HTERT RPE-1 (cell line): ENCODE data around the gene SEPTIN2.
"Not testable (repeated sequence)": the region's sequence is repeated elsewhere in the genome, so short reads cannot be mapped to it uniquely, and the experiment has no call there.

Experiments used
- in situ Hi-C: fragments of 300-500 bp; cut with MboI; formaldehyde crosslinking; loops from 4 replicates; pipeline ENCODE4 v1.14.3; 2020; ENCODE audit warnings: low sequenced_read_pairs

SEPTIN2 gene

DNA sequence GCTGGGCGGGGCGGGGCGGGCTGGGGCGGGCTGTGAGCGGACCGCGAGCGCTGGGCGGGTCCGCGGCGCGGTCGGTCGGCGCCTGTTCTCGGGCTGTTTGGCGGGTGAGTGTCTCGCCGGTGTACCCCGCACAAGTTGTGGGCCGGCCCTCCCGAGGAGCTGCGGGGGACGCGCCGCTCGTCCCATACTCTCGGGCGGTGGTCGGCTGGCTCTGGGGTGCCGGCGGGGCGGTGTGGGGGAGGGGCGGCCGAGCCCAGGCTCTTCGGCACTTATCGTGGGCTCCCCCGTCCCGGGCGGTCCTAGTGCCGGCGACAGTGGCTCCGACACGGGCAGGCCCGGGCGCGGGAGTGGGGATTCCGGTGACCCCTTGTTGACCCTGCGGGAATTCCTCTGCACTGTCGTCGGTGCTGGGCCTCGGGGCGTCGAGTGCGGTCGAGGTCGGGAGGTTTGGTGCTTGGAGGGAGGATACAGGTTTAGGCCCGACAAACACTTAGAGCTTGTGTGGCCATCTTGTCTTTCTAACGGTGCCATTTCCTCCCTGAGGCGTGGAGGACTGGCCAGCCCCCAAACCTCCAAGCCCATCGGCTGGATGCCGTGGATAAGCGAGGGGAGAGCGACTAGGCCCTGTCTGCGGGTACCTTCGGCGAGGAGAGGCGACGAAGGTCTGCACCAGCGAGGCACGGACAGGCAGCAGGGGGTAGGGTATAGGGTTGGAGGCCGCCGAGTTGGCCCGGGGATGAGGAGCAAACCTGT, at the start of gene SEPTIN2:
SEPTIN2 (plus strand) TSS at position 47 of the 753 bp plus-strand sequence. CDS start 8,308 bp downstream, outside the sequence.
- in situ Hi-C loops: no loop called here

DNA sequence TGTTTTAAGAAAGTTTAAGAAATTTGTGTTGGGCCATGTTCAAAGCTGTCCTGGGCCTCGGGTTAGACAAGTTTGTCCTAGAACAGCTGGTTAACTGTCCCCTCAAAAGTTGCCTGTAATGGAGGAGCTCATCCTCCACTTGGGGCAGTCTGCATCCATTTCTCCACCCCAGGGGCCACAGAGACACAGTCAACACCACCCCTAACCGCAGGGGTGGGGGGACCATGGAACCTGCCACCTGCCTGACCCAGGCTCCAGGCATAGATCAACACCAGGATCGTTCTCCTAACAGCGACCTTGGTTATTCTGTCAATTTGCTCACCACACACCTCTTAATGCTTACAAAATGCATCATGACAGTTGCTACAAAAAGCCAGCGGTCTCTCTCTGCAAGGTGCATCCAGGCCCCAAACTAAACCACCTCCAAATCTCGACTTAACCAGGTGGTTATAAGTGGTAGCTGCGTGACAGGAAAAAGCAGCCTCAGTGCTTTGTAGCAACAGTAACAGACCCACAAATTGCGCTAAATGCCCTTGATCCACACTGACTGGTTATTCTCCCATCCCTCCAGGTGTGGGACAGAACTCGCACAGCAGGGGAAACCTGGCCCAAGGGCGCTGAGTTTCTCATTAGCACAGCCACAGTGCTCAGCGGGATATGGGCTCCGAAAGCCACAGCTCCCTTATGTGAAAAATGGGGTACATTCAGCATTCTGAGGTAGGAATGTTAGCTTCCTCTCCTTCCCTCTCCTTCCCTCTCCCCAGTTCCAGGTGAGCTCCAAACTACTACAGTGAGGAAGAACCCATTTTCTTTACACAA, 48.3 kb upstream of the SEPTIN2 start:
- in situ Hi-C loops: no loop called here

DNA sequence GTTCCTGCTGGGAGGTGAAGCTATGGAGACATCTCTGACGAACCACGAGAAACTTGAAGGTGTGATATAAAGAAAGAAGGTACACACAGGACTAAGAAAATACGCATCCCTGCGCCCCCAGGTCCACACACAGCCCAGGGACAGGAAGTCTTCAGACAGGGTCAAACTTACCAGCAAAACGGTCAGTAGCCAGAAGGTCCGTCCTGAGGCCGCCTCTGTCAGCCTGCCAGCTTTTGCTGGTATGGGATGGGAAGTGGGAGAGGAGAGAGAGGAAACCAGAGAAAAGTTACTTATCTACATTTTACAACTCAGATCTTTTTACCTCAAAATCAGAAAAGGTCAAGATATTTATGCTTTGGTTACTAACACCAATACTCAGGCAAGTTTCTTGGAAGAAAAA, 47.4 kb upstream of the SEPTIN2 start:
- in situ Hi-C loops: no loop called here

DNA sequence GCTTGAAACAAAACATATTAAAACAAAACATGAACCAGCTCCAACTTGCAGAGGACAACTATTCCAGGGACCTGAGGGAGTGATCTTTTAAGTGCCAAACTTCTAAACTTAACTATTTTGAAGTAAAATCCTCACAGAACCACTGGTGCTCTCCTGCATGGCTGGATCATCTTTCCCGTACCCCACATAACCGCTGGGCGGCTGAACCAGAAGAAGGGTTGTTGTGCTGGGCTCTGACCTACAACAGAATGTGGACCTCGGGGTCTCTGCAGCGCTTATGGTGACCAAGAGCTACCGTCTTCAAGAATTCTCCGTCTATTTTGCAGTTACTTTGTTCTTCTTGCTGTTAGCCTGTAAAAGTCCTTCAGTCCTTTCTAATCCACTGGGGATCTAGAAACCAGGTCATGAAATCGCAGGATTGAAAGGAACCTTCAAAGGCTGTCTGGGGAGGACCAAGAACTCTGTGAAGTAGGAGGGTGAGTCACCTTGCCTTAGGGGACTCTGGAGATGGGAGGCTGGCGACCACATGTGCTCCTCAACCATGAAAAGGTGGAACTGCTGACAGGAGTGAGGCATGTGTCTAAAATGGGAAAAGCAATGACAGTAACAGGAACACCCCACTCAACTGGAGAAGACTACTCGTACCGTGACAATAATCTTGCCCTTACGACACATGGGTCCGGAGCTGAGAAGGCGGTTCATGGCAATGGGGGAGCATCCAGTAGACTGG, 46.8 kb upstream of the SEPTIN2 start:
- in situ Hi-C loops: no loop called here

DNA sequence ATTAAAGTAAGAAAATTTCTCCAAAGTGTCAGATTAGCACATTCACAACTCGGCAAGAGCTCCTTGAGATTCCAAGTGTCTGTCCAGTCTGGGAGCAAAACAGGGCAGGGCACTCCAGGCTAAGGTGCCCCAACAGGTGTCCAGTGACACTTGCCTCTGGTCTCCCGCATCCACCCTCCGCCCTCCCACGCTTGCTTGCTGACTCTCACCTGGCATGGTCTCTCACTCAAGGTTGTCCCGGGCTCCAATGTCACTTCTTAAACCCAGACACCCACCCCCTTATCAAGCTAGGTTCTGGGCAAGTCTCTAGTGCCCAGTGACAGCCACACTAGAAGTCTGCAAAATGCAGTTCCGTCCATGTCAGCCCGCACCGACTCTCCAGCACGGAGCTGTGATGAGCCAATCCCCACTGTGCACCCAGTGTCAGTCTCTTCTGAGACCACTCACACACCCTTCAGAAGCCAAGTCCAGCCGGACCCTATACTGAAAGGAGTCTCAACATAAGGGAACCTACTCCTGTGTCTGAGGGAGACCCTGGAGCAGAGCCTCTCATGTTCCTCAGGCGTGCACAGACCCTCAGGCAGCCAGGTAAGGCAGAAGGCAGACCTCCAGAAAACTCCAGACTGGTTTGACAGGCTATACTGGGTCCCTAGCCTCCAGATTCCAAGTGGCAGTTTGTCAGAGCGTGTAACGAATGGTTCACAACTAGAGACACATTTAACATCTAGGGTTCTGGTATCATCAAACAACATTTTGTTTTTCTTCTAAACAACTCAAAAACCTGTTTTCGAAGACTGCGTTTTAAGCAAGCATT, 45.8 kb upstream of the SEPTIN2 start:
- in situ Hi-C loops: no loop called here

DNA sequence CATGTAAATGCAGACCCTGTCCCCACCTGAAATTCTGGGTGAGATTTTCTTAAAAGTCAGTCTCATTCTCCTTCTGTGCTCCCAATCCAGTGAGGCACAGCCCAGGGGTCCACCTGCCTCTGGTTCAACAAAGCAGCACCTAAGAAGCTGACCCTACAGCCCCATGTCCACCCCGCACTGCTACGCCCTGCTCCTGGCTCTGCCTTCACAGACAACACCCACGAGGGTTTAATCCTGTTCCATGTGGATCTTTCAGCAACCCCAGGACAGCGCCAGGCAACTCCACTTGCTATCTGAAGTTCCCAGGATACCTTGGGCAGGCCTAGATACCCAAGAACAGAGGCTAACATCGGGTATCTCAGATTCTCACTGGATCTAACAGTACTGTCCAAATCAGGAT, 45.2 kb upstream of the SEPTIN2 start:
- in situ Hi-C loops: no loop called here

DNA sequence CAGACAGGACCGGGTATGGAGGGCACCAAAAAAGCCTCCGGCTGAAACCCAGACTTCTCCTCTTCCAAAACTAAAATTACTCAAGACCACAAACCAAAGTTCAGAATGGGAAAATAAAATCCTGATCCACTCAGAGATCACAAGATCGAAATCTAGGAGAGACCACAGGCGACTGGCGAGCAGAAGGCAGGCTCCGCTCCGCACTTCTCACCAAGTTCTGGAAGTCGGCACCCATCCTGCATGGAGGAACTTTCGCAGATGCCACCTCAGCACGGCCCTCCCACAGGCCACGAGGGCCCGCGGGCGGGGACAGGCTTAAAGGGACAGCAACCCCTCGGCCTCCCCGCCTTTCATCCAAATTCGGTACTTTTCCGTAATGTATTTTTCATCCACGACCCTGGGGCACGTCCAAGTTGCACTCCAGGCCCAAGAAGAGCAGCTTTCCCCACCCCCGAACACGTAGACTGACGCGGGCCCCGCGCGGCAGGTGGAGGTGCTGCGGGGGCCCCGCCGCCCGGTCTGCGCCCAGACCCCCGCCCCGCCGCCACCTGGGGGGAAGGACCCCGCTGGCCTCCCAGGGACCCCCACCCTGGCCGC, 43.9 kb upstream of the SEPTIN2 start:
- in situ Hi-C loops: no loop called here

DNA sequence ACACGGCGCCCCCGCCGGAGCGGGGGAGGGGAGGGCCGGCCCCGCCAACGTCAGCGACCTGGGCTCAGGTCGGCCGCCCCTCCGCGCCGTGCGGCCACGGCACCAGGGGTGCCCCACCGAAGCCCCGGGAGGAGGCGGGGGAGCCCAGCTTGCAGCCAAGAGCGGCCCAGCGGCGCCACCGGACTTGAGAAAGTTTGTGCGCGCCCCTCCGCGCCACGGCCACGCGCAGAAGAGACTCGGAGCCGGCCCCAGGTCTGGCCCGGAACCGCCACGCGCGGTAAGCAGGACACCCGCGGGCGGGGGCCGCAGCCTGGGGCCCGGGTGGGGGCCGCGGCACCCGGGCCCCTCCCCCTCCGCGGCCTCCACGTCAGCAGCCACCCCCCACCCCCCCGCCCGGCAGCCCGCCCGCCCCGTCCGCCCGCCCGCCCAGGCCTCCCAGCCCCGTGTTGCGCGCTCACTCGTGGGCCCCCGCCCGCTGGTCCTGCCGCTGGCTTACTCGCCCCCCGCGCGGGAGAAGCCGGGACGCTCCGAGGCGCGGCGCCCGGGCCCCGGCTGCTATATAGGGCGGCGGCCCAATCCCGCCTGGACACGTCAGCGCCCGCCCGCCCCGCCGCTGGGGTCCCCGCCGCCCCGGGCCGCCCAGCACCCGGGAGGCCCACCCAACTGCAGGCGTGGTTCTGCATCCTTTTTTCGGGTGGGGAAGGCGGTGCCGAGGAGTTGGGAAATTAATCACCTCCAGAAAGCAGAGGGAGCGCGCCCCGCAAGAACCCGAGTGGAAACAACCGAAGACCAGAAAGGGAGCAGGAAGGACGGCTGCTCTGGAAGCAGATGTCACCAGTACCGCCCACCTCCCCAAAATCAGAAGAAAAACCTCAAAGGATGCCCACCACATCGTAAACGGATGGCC, 43.2 kb upstream of the SEPTIN2 start:
- in situ Hi-C loops: no loop called here

DNA sequence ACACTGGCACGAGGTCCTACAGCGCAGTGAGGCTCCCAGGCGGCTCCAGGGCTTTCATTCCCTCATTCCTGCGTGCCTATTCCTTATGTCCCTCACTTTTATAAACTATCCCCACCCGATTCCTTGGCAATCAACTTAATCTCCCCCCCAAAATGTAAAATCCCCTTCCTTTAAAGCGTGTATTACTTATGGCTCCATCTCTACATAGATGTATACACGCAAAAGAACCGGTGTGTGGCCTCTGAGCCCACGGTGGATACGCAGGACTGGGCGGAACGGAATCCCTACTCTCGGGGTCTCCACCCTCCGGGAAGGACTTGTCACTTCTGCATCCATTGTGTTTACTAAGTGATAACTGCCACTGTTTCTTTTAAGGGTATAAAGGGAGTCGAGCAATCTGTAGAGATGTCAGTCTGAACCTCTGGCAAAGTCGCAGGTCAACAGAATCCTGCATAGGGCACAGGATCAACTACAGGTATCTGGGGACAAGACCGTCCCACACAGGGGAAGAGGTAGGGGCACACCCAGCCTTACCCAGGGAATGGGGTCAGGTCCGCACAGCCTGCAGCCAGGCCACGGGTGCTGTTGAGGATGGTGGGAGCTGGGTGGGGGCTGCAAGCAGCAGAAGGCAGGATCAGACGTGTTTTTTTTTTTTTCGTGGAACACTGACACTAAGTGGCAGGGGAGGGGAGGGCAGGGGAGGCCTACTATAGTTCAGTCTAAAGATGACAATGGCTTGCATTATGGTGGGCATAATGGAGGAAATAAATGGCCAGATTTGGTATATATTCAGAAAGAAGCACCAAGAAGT, 42.3 kb upstream of the SEPTIN2 start:
- in situ Hi-C loops: no loop called here

DNA sequence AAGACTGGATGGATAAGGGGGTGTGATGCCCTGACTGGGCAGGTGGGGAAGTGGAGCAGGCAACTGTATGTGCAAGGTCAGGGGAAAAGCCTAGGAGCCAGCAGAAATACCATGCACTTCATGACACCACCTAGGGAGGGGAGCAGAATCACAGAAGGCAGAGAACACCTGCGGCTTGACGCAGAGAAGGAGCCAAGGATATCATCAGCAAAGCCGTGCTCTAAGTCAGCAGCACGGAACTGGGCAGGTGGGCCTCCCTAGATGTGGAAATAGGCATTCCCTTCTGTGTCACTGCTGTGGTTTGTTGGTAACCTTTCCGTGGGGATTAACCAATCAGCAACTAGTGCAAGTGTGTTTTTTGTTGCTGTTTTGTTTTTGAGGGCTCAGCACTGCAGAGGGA, 41.6 kb upstream of the SEPTIN2 start:
- in situ Hi-C loops: no loop called here

DNA sequence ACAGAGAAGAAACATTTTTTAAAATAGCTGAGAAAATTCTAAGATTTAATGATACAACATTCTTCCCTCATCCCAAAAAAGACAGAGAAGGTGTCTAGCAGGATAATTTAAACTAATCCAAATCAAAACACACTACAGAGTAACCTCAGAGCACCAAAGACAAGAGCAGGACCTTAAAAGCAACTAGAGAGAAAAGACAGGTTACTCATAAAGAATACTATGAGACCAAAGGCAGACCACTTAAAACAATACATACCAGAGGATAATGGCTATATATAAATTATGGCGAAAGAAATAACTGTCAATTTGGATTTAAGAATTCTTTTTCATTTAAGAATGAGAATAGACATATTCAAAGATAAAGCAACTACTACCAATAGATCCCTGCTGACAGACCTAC, 40.2 kb upstream of the SEPTIN2 start:
- in situ Hi-C loops: no loop called here

DNA sequence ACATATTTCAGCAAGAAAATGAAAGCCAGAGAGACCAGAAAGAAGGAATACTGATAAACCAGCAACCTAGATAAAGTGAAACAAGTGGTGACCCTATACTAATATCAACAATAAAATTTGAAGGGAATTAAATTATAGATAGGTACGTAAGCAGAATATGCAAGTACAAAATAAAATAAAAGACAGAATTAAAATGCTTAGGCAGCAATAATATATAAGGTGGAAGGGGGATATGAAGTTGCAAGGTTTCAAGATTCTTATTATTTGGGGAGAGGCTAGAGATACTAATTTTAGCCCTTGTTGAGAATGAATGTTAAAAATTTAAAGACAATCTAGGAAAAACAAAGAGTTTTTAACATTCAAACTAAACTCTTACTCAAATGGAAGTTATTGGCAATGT, 39.8 kb upstream of the SEPTIN2 start:
- in situ Hi-C loops: no loop called here

DNA sequence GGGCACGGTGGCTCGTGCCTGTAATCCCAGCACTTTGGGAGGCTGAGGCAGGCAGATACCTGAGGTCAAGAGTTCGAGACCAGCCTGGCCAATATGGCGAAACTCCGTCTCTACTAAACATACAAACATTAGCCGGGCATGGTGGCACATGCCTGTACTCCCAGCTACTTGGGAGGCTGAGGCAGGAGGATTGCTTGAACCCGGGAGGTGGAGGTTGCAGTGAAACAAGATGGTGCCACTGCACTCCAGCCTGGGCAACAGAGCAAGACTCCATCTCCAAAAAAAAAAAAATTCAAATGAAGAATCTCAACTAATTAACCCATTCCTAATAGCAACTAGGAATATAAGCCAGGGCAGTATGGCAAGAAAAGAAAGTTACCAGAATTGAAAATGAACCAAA, 37.4 kb upstream of the SEPTIN2 start:
- in situ Hi-C loops: not testable (repeated sequence)

DNA sequence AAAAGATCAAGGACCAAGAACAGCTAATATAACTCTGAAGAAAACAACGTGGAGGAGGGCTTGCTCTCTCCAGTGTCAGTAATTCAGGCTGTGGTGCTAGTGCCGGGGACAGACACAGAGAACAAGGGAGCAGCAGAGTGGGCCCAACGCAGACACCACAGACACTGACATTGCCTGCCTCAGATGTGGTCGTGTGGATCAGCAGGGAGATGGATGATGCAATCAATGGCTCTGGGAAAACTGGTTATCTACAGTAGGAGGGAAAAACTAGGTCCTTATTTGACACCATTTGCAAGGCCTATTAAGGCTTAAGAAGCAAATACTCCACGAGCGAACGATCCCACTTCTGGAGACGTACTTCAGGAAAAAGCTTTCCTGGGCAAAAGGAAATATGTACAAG, 36.3 kb upstream of the SEPTIN2 start:
- in situ Hi-C loops: no loop called here

DNA sequence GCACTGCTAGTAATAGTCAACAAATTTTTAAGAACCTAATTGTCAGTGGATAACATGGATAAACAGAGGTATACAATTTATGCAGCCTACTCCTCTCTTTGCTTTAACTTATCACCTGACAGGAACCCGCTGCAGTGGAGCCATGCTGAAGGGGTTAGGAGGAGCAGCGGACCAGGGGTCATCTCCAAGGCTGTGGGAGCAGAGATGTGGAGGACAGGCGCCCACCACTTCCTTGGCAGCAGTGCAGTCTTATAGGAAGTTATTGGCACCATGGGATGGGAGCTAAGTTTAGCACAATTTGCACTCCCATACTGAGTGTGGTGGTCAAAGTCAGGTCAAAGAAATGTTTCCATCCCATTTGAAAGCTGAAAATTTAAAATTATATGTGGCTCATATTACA, 35.9 kb upstream of the SEPTIN2 start:
- in situ Hi-C loops: no loop called here

DNA sequence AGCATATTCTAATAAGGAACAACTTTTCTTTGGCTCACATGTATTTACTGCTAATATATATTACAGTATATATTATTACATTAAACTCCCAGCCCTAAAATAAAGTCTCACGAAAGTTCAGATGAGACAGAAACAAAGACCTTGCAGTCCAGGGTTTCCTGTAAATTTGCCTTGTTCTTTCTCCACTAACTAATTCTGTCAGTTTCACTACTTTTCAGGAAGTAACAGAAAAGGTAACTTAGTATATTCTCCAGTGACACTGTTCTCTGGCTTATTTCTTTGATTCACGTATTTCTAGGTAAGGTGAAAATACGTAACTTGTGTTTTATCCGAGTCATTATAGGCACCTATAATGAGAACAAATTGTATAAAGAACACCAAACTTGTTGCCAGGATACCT, 35.4 kb upstream of the SEPTIN2 start:
- in situ Hi-C loops: no loop called here

DNA sequence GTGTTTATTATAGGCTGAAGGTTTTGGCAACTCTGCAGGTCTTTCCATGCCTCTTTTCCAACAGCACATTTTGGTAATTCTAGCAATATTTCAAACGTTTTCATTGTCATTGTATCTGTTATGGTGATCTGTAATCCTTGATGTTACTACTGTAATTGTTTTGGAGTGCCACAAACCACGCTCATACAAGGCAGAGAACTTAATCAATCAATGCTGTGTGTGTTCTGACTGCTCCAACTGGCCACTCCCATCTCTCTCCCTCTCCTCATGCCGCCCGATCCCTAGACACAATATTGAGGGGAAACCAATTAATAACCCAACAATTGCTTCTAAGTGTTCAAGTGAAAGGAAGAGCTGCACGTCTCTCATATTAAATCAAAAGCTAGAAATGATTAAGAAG, 33.2 kb upstream of the SEPTIN2 start:
- in situ Hi-C loops: no loop called here

DNA sequence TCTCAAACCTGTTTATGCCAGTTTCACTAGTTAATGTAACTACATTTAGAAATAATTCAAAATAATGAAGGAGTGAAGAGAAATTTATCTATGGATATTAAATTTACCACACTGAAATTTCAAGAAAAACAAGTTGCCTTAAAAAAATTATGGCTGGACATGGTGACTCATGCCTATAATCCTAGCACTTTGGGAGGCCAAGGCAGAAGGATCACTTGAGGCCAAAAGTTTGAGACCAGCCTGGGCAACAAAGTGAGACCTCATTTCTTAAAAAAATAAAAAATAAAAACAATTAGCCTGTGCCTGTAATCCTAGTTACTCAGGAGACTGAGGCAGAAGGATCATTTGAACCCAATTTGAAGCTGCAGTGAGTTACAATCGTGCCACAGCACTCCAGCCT, 30.1 kb upstream of the SEPTIN2 start:
- in situ Hi-C loops: no loop called here
